Activated CD4-positive, alpha-beta T cell treated with anti-CD3 and anti-CD28 coated beads for 1 hour (primary cell): ENCODE measurements around the gene KIF26A.
"Not testable (repeated sequence)": the region's sequence is repeated elsewhere in the genome, so short reads cannot be mapped to it uniquely, and the experiment has no call there.

Source experiments
- DNase-seq: peaks from one replicate; pipeline ENCODE4 v3.0.0-alpha.2; 2020

The KIF26A gene

DNA sequence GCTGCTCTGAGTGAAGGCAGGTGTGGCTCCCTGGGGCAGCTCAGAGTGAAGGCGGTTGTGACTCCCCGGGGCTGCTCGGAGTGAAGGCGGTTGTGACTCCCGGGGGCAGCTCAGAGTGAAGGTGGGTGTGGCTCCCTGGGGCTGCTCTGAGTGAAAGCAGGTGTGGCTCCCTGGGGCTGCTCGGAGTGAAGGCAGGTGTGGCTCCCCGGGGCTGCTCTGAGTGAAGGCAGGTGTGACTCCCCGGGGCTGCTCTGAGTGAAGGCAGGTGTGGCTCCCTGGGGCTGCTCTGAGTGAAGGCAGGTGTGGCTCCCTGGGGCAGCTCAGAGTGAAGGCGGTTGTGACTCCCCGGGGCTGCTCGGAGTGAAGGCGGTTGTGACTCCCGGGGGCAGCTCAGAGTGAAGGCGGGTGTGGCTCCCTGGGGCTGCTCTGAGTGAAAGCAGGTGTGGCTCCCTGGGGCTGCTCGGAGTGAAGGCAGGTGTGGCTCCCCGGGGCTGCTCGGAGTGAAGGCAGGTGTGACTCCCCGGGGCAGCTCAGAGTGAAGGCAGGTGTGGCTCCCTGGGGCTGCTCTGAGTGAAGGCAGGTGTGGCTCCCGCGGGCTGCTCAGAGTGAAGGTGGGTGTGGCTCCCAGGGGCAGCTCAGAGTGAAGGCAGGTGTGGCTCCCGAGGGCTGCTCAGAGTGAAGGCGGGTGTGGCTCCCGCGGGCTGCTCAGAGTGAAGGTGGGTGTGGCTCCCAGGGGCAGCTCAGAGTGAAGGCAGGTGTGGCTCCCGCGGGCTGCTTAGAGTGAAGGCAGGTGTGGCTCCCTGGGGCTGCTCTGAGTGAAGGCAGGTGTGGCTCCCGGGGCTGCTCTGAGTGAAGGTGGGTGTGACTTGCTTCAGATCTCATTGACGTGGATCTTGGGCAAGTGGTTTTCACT is 87.1 kb downstream of the KIF26A start:
- DNase-seq, result not testable (repeated sequence)

- no peak for DNase-seq
Measured at GRCh38 chr14:104226421-104227383, 88.3 kb downstream of the KIF26A start.

DNA sequence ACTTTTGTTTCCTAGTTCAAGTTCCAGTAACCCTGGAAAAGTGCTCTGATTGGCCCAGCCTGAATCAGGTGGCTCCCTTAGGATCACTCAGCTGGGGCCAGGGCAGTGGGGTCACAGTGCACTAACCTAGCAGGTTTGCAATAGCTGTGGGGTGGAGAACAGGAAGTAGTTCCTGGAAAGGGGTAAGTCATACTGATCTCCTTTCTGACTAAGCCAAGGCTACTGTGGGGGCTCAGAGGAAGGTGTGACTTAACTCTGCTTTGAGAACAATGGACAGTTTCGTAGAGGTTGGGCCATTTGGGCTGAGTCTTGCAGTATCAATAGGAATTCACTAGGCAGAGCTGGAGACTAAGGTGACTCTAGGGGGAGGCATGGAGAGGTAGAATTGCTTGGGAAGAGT is 89.4 kb downstream of the KIF26A start:
- DNase-seq, result no peak

DNA sequence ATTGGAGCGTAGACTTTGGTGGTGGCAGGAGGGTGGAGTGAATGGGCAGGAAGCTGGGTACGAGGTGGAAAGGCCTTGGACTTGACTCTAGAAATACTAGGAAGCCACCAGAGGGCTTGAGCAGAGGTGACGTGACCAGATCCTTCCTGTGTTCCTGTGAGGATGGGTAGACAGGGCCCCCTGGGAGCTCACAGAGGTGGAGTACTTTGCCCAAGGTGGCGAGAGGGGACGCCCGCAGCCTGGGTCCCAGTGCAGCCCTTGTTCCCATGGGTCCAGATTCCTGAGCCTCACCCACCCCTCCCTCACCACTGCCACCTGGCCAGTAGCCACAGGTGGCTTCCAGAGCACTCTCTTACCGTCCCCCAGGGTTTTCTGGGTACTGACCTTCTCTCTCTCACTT is 89.8 kb downstream of the KIF26A start:
- DNase-seq, result no peak

- no peak for DNase-seq
Measured at GRCh38 chr14:104228716-104229533, 90.5 kb downstream of the KIF26A start.

DNA sequence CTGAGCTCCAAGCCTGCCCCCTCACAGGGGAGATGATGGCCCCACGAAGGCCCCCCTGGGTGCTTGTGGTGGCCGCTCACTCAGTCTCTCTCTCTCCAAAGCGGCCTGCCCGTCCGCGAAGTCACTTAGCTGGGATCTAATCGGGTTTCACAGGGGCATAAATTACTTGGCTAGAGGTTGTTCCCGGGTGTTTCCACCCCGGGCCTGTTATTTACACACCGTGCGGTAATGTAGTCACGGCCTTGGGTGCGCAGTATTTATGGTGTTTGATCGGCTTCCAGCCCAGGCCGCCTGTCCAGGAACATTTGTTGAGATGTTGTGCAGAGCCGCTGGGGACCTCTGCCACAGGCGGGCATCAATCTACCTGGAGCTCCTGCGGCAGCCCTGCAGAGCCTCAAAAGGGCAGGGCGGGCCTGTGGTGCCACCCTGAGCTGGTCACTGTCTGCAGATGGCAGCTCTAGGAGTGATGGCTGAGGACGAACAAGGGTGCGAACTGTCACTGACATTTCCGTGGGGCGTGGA is 91.2 kb downstream of the KIF26A start:
- no peak for DNase-seq

- DNase-seq, result no peak
Measured at GRCh38 chr14:104230119-104230815, 91.9 kb downstream of the KIF26A start.
